Type B pancreatic cell (in vitro differentiated cells): ENCODE measurements around the gene PRDM8. TPM values are rescaled to one million over a fixed set of nuclear protein-coding genes. Genes with fewer than 3 reads are reported as not detected.
"Not testable (repeated sequence)": the region's sequence is repeated elsewhere in the genome, so short reads cannot be mapped to it uniquely, and the experiment has no call there.

Source experiments
- DNase-seq: peaks from one replicate; pipeline ENCODE4 v3.0.0; 2021; ENCODE audit warnings: mixed read lengths; ENCODE audit not compliant: unreplicated experiment; ENCODE audit errors: extremely low spot score
- H3K27ac Mint-ChIP-seq: 2 replicates; pipeline ENCODE4 v1.8.0; 2021; ENCODE audit warnings: mild to moderate bottlenecking, mixed read lengths
- H3K27me3 Mint-ChIP-seq: 2 replicates; pipeline ENCODE4 v1.8.0; 2021; ENCODE audit warnings: mixed read lengths
- H3K36me3 Mint-ChIP-seq: 2 replicates; pipeline ENCODE4 v1.8.0; 2021; ENCODE audit warnings: mixed read lengths
- H3K4me1 Mint-ChIP-seq: one replicate; pipeline ENCODE4 v1.8.0; 2021; ENCODE audit warnings: mixed read lengths; ENCODE audit not compliant: unreplicated experiment
- H3K4me3 Mint-ChIP-seq: 2 replicates; pipeline ENCODE4 v1.8.0; 2021; ENCODE audit warnings: mild to moderate bottlenecking, mixed read lengths
- H3K9me3 Mint-ChIP-seq: 2 replicates; pipeline ENCODE4 v1.8.0; 2021; ENCODE audit warnings: mixed read lengths
- total RNA-seq: library from RNA; stranded (reverse); gene quantifications from 2 replicates; pipeline ENCODE4 v1.2.1, GENCODE V29; 2021; ENCODE audit warnings: low replicate concordance
- TF ChIP-seq, protein P1 (sequence below): fragments of 200-600 bp; sonication (generic); conservative IDR thresholded peaks from 2 replicates; pipeline ENCODE4 v1.5.0; 2021; ENCODE audit warnings: antibody characterized with exemption, mild to moderate bottlenecking

Gene PRDM8
- total RNA-seq, 1 donor from 2014 or later, result 6.2 TPM

DNA sequence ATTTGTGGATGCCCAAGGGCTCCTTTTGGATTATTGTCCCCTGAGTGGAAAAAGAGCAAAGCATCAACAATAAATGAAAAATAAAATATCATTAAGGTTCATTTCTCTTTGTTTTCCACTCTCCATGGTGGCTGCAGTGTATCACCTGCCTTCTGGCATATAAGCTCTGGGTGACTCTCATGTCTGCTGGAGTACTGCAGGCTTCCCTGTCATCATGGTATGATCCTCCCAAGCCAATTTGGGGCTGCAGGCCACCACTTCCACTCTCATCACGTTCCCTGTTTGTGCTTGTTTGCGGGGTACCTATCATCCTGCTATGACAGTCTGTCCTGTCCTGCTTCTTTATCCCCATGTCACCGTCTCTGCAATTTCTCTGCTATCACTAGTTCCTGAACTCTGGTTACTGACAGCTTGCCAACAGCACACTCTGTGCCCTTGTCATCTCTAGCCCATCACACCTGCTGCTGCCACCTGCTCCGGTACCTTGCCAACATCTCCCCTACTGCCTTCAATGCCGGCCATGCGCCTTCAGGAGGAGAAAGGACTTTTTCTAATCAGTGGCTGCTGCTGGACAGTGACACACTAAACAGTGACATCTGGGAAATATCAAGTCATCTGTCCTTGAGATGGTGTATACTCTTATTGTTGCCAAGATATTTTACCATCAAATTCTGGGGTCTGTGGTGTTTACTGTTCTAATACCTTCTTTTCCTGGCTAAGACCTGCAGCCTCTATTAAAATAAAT, 46.1 kb downstream of the PRDM8 start:
- H3K4me3 Mint-ChIP-seq, result no peak overlapping the region

DNA sequence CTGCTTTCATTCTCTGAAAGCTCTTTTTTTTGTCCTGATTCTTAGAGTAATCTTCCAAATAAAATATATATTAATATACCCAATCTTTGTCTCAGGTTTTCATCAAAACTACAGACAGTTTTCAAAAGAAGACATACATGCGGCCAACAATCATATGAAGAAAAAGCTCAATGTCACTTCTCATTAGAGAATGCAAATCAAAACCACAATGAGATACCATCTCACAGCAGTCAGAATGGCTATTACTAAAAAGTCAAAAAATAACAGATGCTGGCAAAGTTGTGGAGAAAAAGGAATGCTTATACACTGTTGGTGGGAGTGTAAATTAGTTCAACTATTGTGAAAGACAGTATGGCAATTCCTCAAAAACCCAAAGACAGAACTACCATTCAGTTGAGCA, 50.2 kb downstream of the PRDM8 start:
- not testable (repeated sequence) for H3K9me3 Mint-ChIP-seq, H3K4me1 Mint-ChIP-seq, H3K4me3 Mint-ChIP-seq, DNase-seq, H3K27ac Mint-ChIP-seq, H3K36me3 Mint-ChIP-seq
- H3K27me3 Mint-ChIP-seq, result peaks cover 62% of the 10 kb centered on the region

More for the DNA sequence above, 46.1 kb downstream of the PRDM8 start:
- peaks cover 40% of the 10 kb centered on the region for H3K27me3 Mint-ChIP-seq
- no peak for DNase-seq
- no peaks in the 10 kb centered on the region for H3K9me3 Mint-ChIP-seq
- H3K36me3 Mint-ChIP-seq, result no peaks in the 10 kb centered on the region
- no peaks in the 10 kb centered on the region for H3K4me1 Mint-ChIP-seq
- TF ChIP-seq, protein P1, sequence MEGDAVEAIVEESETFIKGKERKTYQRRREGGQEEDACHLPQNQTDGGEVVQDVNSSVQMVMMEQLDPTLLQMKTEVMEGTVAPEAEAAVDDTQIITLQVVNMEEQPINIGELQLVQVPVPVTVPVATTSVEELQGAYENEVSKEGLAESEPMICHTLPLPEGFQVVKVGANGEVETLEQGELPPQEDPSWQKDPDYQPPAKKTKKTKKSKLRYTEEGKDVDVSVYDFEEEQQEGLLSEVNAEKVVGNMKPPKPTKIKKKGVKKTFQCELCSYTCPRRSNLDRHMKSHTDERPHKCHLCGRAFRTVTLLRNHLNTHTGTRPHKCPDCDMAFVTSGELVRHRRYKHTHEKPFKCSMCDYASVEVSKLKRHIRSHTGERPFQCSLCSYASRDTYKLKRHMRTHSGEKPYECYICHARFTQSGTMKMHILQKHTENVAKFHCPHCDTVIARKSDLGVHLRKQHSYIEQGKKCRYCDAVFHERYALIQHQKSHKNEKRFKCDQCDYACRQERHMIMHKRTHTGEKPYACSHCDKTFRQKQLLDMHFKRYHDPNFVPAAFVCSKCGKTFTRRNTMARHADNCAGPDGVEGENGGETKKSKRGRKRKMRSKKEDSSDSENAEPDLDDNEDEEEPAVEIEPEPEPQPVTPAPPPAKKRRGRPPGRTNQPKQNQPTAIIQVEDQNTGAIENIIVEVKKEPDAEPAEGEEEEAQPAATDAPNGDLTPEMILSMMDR, result no peak
- H3K27ac Mint-ChIP-seq, result no peak overlapping the region

DNA sequence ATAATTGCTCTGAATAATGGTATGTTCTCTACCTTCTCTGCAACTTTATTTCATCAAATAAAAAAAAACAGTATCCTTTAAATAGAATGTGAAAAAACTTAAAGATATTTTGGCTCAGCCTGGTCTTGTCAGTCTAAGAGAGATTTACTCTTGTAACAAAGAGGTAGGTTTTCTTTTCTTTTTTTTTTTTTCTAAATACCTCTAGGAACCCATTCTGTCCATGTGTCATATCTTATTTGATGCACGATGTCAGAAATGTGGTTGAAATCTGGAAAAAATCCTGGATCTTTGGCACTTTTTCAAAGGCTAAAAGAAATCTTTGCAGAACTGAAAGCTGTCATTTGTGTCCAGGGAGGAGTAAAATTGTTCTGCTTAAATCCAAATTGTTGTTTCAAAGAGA, 51.8 kb downstream of the PRDM8 start:
- DNase-seq, result no peak
- no peak overlapping the region for H3K27ac Mint-ChIP-seq
- H3K4me1 Mint-ChIP-seq, result no peaks in the 10 kb centered on the region
- TF ChIP-seq, protein P1, result no peak
- no peaks in the 10 kb centered on the region for H3K36me3 Mint-ChIP-seq
- H3K4me3 Mint-ChIP-seq, result no peak overlapping the region
- H3K9me3 Mint-ChIP-seq, result no peaks in the 10 kb centered on the region
- H3K27me3 Mint-ChIP-seq, result peaks cover 57% of the 10 kb centered on the region

DNA sequence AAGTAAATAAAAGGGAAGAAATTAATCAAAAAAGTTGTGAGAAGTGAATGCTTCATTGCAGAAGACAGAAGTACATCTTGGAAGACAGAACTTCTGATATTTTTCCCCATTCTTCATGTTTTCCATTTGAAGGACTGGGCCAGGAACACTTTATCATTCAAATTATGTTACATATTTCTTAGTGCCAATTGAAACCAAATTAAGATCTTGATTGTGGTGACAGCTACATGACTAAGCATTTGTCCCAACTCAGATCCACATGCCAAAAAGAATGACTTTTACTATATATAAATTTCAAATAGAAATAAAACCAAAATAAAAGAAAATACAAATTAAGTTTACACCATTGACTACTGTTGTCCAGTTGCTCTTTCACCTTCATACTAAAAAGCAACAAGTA, 55.1 kb downstream of the PRDM8 start:
- no peak for DNase-seq
- no peaks in the 10 kb centered on the region for H3K9me3 Mint-ChIP-seq
- no peaks in the 10 kb centered on the region for H3K36me3 Mint-ChIP-seq
- peaks cover 64% of the 10 kb centered on the region for H3K27me3 Mint-ChIP-seq
- no peaks in the 10 kb centered on the region for H3K4me1 Mint-ChIP-seq
- TF ChIP-seq, protein P1, result no peak
- no peak overlapping the region for H3K27ac Mint-ChIP-seq
- no peak overlapping the region for H3K4me3 Mint-ChIP-seq

DNA sequence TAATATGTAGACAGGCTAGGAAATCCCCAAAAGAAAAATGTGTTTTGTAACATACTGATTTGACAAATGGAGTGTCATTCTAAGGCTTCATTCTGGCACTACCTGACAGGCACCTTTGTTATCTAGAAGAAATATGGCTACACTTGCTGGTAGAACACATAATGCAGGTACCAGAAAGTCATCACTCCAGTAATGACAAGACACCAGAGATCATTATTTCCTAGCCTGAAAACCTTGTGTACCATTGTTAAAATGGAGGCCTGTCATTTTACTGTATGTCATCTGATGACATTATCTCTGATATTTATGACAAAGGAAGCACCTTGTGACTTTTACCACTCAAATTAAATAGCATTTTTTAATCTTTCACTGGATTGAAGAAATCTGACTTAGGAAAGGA, 55.6 kb downstream of the PRDM8 start:
- H3K27ac Mint-ChIP-seq, result no peak overlapping the region
- TF ChIP-seq, protein P1, result no peak
- no peaks in the 10 kb centered on the region for H3K36me3 Mint-ChIP-seq
- H3K27me3 Mint-ChIP-seq, result peaks cover 64% of the 10 kb centered on the region
- no peaks in the 10 kb centered on the region for H3K4me1 Mint-ChIP-seq
- DNase-seq, result no peak
- no peaks in the 10 kb centered on the region for H3K9me3 Mint-ChIP-seq
- no peak overlapping the region for H3K4me3 Mint-ChIP-seq

DNA sequence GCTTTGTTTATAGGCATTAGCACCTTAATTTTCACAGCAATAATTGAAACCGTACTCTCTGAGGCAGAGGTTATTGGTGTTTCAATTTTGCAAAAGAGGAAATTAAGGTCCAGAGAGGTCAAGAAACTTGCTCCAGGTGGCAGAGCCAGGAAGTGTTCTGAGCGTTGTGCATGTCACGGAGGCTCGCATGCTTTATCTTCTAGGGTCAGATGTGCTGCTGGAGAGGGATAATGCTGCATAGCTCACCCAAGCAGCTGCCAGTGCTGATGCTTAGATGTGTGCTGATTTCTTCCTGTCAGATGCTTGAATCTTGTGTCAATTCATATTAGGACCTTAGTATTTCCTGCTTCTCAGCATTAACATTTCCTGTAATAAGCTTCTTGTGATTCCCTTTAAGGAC, 56.2 kb downstream of the PRDM8 start:
- Mint-ChIP-seq H3K27ac (no peak overlapping the region), H3K36me3 (no peaks in the 10 kb centered on the region), H3K4me1 (no peaks in the 10 kb centered on the region), H3K27me3 (peaks cover 65% of the 10 kb centered on the region), H3K9me3 (no peaks in the 10 kb centered on the region), H3K4me3 (no peak overlapping the region)
- TF ChIP-seq, protein P1, result no peak
- no peak for DNase-seq

Other genes starting within 250 kb of the PRDM8 start
- gene ANTXR2, start 124.3 kb upstream of the PRDM8 start, total RNA-seq, result 18.7 and 30.4 TPM in 2 replicates
- gene FGF5, start 69.2 kb downstream of the PRDM8 start, total RNA-seq, result 0.75 and 0.76 TPM in 2 replicates
- 1.1 TPM in 1 of 2 replicates, not detected in the other for gene CFAP299, start 138.2 kb downstream of the PRDM8 start, total RNA-seq